HG03342 (cell line): ENCODE measurements around the gene STK35.
"Not testable (repeated sequence)": the region's sequence is repeated elsewhere in the genome, so short reads cannot be mapped to it uniquely, and the experiment has no call there.

Experiments
- ATAC-seq: cut with Tn5 transposase; IDR thresholded peaks from one replicate; pipeline ENCODE4 v1.9.1; 2021; ENCODE audit warnings: mild to moderate bottlenecking, moderate library complexity; ENCODE audit not compliant: unreplicated experiment

STK35 gene

DNA sequence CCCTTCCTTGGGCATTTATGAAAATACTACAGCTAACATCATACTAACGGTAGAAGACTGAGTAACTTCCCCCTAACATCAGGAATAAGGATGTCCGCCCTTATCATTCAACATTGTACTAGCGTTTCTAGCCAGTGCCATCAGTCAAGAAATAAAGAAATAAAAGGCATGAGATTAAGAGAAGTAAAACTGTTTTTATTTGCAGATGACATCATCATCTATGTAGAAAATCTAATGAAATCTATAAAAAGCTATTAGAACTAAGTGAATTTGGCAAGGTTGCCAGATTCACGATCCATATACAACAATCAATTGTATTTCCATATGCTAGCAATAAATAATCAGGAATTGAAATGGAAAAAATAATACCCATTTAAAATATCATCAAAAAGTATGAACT lies 54.6 kb downstream of the STK35 start:
- ATAC-seq, result no peak

DNA sequence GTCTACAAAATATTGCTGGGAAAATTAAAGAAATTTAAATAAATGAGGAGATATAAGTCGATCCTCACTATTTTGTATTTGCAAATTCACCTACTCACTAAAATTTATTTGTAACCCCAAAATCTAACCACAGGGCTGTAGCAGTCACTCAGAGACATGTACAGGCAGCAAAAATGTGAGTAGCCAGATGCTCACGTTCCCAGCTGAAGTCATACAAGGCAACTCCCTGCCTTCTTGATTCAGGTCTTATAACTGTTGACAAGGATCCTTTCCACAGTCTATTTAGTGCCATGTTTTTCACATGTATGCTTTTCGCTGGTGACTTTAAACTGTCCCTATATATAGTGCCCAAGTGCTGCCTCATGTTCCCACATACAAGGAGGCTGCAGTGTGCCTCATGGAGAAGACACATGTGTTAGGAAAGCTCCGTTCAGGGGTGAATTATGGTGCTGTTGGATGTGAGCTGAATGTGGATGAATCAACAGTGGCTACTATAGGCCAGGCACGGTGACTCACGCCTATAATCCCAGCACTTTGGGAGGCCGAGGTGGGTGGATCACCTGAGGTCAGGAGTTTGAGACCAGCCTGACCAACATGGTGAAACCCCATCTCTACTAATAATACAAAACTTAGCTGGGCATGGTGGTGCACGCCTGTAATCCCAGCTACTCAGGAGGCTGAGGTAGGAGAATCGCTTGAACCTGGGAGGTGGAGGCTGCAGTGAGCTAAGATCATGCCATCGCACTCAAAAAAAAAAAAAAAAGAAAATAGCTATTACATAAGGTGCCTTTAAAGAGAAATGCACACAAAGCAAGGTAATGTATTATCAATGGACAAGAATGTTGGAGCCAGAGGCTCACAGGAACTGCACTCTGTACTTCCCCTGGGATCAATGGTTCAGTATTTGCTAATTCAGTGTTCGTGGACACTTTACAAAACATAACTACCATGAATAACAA lies 55.3 kb downstream of the STK35 start:
- ATAC-seq, result no peak

DNA sequence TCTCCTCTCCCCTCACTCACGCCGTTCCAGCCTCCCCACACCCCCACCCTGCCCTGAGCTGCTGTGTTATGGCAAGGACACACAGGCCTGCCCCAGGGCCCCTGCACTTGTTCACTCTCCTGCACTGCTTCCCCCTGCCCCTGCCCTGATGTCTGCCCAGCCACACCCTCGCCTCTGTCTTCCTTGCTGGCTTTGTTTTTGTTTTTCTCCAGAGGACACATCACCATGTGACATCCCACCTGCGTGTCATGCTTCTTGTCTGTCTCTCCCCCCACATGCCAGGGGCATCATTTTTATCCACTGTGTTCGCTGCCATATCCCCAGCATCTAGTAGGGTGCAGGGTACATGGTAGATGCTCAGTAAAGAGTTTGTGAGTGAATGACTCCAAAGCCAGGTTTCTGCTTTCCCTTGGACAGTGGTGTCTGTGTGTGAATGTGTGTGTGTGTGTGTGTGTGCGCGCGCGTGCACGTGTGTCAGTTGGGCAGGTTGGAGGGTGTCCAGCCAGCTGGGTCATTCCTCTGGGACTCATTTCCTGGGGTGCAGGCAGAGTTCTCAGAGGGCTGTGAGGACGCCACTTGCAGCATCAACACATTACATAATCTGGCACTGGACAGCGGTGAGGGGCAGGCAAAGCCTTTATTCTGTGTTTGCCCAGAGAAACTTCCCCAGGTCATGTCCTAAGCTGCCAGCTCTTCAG lies 60.6 kb downstream of the STK35 start:
- ATAC-seq, result no peak

DNA sequence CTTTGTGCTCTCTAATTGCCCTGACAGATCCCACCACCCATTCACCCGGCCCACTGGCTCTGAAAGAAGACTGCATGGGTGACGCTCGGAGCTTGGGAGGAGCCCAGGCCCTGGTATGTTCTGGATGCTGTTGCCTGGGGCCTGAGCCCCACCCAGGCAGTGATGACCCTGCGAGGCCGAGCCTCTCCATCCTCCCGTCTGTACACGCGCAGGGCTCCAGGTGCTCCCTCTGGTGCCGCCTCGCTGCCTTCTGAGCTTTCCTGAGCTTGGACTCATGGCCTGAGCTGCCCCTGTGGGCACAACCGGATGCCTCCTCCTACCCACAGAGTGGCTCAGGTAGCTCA lies 61.2 kb downstream of the STK35 start:
- ATAC-seq, result no peak

DNA sequence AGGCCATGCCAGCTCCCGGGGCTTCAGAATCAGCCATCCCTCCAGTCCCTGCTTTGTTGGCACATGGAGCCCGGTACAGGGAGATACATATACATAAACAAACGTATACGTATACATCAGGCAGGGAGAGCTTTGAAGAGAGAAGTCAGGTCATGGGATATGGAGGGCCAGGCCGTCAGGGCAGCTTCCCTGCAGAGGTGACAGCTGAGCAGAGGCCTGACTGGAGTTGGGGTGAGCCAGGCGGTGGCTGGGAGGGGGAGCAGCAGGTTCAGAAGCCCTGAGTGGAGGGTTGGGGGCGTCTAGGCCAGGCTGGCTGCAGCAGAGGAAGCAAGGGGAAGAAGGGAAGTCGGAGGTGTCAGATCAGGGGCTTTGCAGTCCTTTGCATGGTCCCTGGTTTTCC lies 61.7 kb downstream of the STK35 start:
- ATAC-seq, result no peak

DNA sequence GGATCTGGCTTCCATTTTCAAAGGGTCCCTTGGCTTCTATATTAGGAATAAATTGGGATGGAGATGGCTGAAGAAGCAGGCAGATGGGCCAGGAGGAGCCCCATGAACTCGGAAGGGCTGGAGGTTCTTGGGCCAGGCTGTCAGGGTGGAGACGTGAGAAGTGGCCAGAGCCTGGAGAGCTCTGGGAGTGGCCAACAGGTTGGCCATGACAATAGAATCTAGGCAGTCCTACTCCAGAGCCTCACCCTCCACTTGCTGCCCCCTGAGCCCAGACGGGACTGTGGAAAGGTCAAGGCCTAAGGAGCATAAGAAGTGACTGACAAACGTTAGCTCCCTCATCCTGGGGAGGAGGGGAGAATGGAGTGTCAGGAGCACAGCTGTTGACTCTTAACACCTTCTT lies 62.1 kb downstream of the STK35 start:
- ATAC-seq, result no peak

DNA sequence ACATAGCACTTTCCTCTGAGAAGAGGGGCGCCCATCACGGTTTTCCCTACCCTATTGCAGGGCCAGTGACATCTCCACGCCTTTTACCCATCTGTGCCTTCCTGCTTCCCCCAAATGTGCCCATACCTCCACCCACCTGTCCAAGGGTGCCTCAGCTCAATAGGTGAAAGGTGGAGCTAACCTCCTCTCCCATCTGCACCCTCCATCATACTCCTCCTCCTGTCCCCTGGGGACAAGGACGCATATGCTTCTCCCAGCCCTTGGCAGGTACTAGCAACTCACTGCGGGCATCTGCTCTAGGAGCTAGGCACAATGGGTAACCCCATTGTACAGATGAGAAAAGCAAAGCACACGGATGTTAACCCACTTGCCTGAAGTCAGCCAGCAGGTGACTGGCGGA lies 62.8 kb downstream of the STK35 start:
- no peak for ATAC-seq

DNA sequence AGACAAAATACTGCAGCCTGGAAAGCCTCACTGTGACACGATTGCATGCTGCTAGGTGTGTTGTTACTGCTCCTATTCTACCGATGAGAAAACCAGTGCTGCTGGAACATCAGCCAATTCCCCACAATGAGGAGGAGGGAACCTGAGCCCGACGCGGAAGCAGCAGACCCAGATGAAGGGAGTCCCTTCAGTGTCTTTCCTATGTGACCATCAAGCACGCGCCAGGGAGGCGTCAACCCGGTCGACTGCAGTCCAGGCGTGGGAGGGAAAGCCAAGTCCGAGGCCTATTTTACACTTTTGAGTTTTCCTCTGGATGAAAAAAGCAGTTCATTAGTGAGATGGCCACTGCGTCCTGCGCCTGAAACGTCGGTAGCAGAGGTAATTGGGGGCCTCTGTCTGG lies 63.3 kb downstream of the STK35 start:
- no peak for ATAC-seq

GRCh38 chr20:2165871-2166270 lies 64.2 kb downstream of the STK35 start:
- no peak for ATAC-seq

- no peak for ATAC-seq
These were observed 65.5 kb downstream of the STK35 start for GRCh38 chr20:2167112-2167511.

GRCh38 chr20:2168946-2169345 lies 67.3 kb downstream of the STK35 start:
- ATAC-seq, result no peak

DNA sequence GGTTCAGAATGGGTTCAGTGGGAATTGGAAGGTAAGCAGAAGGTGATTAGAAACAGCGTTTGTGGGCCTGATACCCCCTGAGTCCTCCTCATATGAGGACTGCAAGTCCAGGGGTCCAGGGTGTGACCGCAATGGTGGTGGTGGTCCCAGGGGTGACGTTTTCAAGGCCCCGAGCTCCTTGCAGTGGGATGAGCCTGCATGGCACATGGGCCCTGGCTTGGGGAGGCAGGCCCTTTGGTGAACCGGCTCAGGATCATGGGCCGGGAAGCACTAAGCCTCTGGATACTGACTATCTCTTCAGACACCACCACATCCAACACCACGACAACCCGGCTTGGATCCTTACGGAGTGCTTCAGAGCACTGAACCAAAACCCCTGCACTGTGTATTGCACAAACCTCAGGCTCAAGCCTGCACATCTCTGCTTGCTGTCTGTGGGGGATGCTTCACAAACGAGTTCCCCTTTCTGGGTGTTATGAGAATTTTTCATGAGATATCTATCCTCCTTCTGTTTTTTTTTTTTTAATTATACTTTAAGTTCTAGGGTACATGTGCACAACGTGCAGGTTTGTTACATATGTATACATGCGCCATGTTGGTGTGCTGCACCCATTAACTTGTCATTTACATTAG lies 67.9 kb downstream of the STK35 start:
- no peak for ATAC-seq

- no peak for ATAC-seq
These were observed 68.8 kb downstream of the STK35 start for GRCh38 chr20:2170404-2170803.

DNA sequence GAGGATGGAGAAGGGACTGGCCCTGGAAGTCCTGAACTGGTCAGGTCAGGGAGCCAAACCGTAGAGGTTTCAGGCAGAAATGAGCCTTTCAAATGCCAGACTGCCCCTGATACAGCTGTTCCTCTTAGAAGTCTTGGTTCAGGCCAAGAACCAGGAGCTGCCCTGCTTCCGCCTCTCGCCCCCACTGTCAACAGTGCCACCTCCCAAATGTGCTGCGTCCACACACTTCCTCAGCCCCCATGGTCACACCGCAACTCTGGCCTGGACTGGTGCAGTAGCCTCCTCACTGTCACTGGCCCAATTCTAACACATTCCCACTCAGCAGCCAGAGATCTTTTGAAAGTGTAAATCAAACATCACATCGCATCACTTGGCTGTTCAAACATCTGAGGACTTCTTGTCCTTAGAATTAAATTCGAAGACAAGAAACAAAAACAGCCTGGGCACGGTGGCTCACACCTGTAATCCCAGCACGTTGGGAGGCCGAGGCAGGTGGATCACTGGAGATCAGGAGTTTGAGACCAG lies 69.7 kb downstream of the STK35 start:
- ATAC-seq, result no peak

- not testable (repeated sequence) for ATAC-seq
These were observed 70.2 kb downstream of the STK35 start for GRCh38 chr20:2171840-2172239.

DNA sequence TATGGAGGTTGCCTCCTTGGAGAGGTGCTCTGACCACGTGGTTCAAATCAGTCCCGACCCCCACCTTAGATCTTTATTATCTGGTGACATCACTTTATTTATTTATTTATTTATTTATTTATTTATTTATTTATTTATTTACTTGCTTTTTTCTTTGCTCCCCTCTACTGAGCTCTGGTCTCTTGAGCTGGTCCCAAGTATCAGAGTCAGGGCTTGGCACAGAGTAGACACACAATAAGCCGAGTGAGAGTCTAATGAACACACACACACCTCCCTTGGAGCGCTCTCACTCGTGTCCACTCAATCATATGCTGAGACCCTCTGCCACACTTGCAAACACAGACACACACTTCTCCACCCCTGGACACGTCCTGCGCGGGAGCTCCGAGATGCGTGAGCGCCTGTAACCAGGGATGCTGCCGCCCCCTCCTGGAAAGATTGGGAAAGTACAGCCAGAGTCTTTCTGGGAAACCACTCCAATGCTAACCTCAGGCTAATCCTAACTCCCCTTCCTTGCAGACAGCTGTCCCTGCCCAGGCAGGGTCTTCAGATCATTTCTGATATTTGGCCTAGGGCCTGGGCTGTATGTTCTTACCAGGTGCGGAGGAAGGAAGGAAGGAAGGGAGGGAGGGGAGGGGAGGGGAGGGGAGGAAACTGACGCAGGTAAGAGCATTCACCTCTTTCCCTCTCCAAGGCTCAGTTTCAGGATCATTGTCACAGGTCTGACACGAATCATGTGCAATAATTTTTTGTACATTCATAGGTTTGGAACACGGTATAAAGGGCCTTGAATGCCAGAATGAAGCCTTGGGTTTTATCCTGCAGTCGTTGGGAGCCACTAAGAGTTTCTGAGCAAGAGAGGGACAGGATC lies 70.9 kb downstream of the STK35 start:
- no peak for ATAC-seq

GRCh38 chr20:2173186-2173585 lies 71.6 kb downstream of the STK35 start:
- no peak for ATAC-seq

DNA sequence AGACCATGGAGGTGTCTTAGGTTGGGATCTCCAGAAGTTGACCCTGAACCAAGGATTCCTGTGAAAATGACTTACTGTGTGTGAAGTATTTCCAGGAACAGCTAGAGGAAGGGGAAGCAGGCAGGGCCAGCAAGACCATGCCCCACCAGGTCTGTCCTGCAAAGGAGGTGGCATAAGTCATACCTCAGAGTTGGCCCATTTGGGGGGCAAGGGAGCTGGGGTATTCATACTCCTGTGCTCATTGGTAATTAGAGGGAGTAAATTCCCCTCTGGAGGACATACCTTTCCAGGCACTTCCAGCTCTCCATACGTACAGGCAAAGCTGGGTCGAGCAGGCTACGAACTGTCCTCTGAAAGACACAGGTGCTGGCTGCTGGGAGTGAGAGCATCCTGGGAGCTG lies 72.4 kb downstream of the STK35 start:
- ATAC-seq, result no peak

- no peak for ATAC-seq
These were observed 75.3 kb downstream of the STK35 start for GRCh38 chr20:2176946-2177345.

GRCh38 chr20:2178318-2179232 lies 76.9 kb downstream of the STK35 start:
- no peak for ATAC-seq
